GM12878 (cell line): Measurements from ENCODE around the gene FATE1. TPM values are rescaled to one million over a fixed set of nuclear protein-coding genes. Genes with fewer than 3 reads are reported as not detected.

Experiments
- ATAC-seq: fragments of 200-7000 bp; cut with Tn5 transposase; 3 replicates; pipeline ENCODE4 v1.9.1; 2020; ENCODE audit warnings: mild to moderate bottlenecking, moderate library complexity
- BruUV-seq: library from RNA; stranded (reverse); fragments of 400-500 nt; replicated peaks from 2 replicates; lab custom pipeline; 2021; lab: Mats Ljungman, UMichigan
- CTCF ChIA-PET: fragments of 300-600 bp; sonication (Branson Sonifier 250); formaldehyde crosslinking; extraction: SDS; loops from one replicate; lab custom pipeline; 2021; ENCODE audit warnings: inconsistent platforms; lab: Yijun Ruan, JAX
- POLR2A ChIA-PET: fragments of 350-600 bp; formaldehyde crosslinking; extraction: SDS; loops from one replicate; lab custom pipeline; 2021; ENCODE audit warnings: inconsistent platforms; lab: Charles Lee
- RAD21 ChIA-PET: fragments of 300-600 bp; sonication (Branson Sonifier 250); formaldehyde crosslinking; loops from one replicate; lab custom pipeline; 2023; ENCODE audit warnings: antibody characterized with exemption; ENCODE audit not compliant: unreplicated experiment; lab: Charles Lee
- SMC1A ChIA-PET: fragments of 300-600 bp; sonication (Branson Sonifier 250); formaldehyde crosslinking; loops from one replicate; lab custom pipeline; 2023; ENCODE audit not compliant: unreplicated experiment, uncharacterized antibody; lab: Charles Lee
- DNase-seq: peaks from one replicate; pipeline ENCODE4 v3.0.0-alpha.2; 2011; ENCODE audit warnings: low read depth, low spot score
- FAIRE-seq: peaks from 3 replicates; lab custom pipeline; 2011; peaks lifted over from hg19 to GRCh38; lab: Jason Lieb, UNC
- H2AFZ ChIP-seq: 2 replicates; pipeline ENCODE4 v1.6.0; 2011; ENCODE audit warnings: low read depth, low read length, control low read depth; ENCODE audit not compliant: control insufficient read depth
- H3K27ac ChIP-seq: 2 replicates; pipeline ENCODE4 v1.5.1; 2011; ENCODE audit warnings: control low read depth; ENCODE audit not compliant: control insufficient read depth, insufficient read depth
- H3K27me3 ChIP-seq, 2 experiments: replicated peaks in 1 of 2; 2 replicates each; pipeline versions ENCODE4 v1.6.0 to v1.6.1; 2011; ENCODE audit warnings: low read length in 1 of 2; ENCODE audit not compliant: control insufficient read depth in 2 of 2, insufficient read depth in 2 of 2
- H3K36me3 ChIP-seq, 2 experiments: 2 replicates each; pipeline ENCODE4 v1.5.1; 2011; ENCODE audit warnings: low read length in 1 of 2; ENCODE audit not compliant: control insufficient read depth in 2 of 2, insufficient read depth in 2 of 2
- H3K4me1 ChIP-seq: 2 replicates; pipeline ENCODE4 v1.6.1; 2011; ENCODE audit warnings: mild to moderate bottlenecking, low read length, moderate library complexity, mixed read lengths; ENCODE audit not compliant: control insufficient read depth, insufficient read depth
- H3K4me2 ChIP-seq: 2 replicates; pipeline ENCODE4 v1.6.0; 2011; ENCODE audit warnings: control low read depth; ENCODE audit not compliant: control insufficient read depth, insufficient read depth
- H3K4me3 ChIP-seq: fragments of 200-600 bp; sonication (generic); 2 replicates; pipeline ENCODE4 v1.5.1; 2016
- H3K79me2 ChIP-seq: 2 replicates; pipeline ENCODE4 v1.6.0; 2011; ENCODE audit warnings: low read length; ENCODE audit not compliant: control insufficient read depth, insufficient read depth
- H3K9ac ChIP-seq: 2 replicates; pipeline ENCODE4 v1.8.0; 2011; ENCODE audit warnings: low read length, control low read depth, mixed read lengths; ENCODE audit not compliant: control insufficient read depth, insufficient read depth
- H3K9me3 ChIP-seq: replicated peaks from 3 replicates; pipeline ENCODE4 v1.5.1; 2011; ENCODE audit warnings: mild to moderate bottlenecking, low read length; ENCODE audit not compliant: control insufficient read depth, insufficient read depth
- H4K20me1 ChIP-seq: 2 replicates; pipeline ENCODE4 v1.6.0; 2011; ENCODE audit not compliant: control insufficient read depth, insufficient read depth
- IKZF1 ChIP-seq: fragments of 450-650 bp; conservative IDR thresholded peaks from 2 replicates; pipeline ENCODE4 v1.6.1; 2017; ENCODE audit warnings: antibody characterized with exemption, mild to moderate bottlenecking
- MEF2B ChIP-seq: fragments of 450-650 bp; IDR thresholded peaks from 2 replicates; pipeline ENCODE4 v1.6.1; 2018; ENCODE audit warnings: mild to moderate bottlenecking, moderate library complexity; ENCODE audit not compliant: partially characterized antibody, poor library complexity, severe bottlenecking
- RBBP5 ChIP-seq: fragments of 200-600 bp; sonication (generic); conservative IDR thresholded peaks from 2 replicates; pipeline ENCODE4 v1.6.1; 2016
- RFX5 ChIP-seq: IDR thresholded peaks from 2 replicates; pipeline ENCODE4 v1.6.1; 2011; ENCODE audit warnings: low read depth, low read length, improper control_type of control experiment
- STAT1 ChIP-seq: fragments of 450-650 bp; conservative IDR thresholded peaks from 2 replicates; pipeline ENCODE4 v1.6.1; 2014; ENCODE audit warnings: antibody characterized with exemption, mild to moderate bottlenecking
- WRNIP1 ChIP-seq: IDR thresholded peaks from 2 replicates; pipeline ENCODE4 v1.6.1; 2011; ENCODE audit warnings: low read depth, low read length, improper control_type of control experiment, borderline replicate concordance
- ZNF384 ChIP-seq: IDR thresholded peaks from 2 replicates; pipeline ENCODE4 v1.6.1; 2012; ENCODE audit warnings: low read depth, mild to moderate bottlenecking, low read length, improper control_type of control experiment, borderline replicate concordance
- WGBS: methylation state at CpG from one replicate; pipeline ENCODE4 v1.1.6; 2016; ENCODE audit warnings: low lambda C conversion rate; ENCODE audit not compliant: insufficient replicate concordance, insufficient coverage; ENCODE audit errors: missing lambda C conversion rate; 5-methylcytosine and 5-hydroxymethylcytosine counted together
- in situ Hi-C: fragments of 300-500 bp; cut with MboI; formaldehyde crosslinking; loops from 9 replicates; pipeline ENCODE4 v1.14.3; 2018; ENCODE audit warnings: mixed read lengths
- intact Hi-C: fragments of 100-400 bp; cut with micrococcal nuclease; formaldehyde crosslinking; loops from one replicate; pipeline ENCODE4 v1.14.2; 2022; ENCODE audit not compliant: unreplicated experiment
- polyA plus RNA-seq, 11 experiments: library from polyadenylated mRNA; depleted of rRNA in 4 of 11; unstranded in 6 of 11; stranded (reverse) in 5 of 11; fragments of >200 nt; fragmentation: Nextera tagmentation in 4 of 11; fragmentation: Illumina TruSeq in 1 of 11; extraction: Ambion mirVana in 4 of 11; extraction: Trizol in 1 of 11; gene quantifications; 1 replicate in 1 of 11; 2 replicates in 10 of 11; pipeline versions ENCODE4 v1.2.1 to v1.2.3, GENCODE V29; 2011 to 2016; ENCODE audit warnings: inconsistent platforms in 2 of 11, missing spikeins in 2 of 11, low read depth in 1 of 11
- total RNA-seq, 4 experiments: library from RNA; depleted of rRNA in 3 of 4; stranded (reverse); fragments of >200 nt in 3 of 4; fragmentation: Illumina TruSeq in 1 of 4; extraction: Trizol in 1 of 4; gene quantifications; 2 replicates each; pipeline versions ENCODE4 v1.2.1 to v1.2.3, GENCODE V29; 2013 to 2021
- TF ChIP-seq, protein P1 (sequence below), 3 experiments: IDR thresholded peaks in 2 of 3; conservative IDR thresholded peaks in 1 of 3; 2 replicates each; pipeline ENCODE4 v1.5.1; 2011; ENCODE audit warnings: low read depth in 3 of 3, low read length in 3 of 3, mild to moderate bottlenecking in 3 of 3, control low read depth in 2 of 3, moderate library complexity in 2 of 3, inconsistent platforms in 1 of 3, mixed read lengths in 1 of 3; ENCODE audit not compliant: control insufficient read depth in 2 of 3, insufficient read depth in 1 of 3; ENCODE audit errors: extremely low read depth in 1 of 3
- TF ChIP-seq, protein P2 (sequence below): IDR thresholded peaks from 2 replicates; pipeline ENCODE4 v1.6.1; 2012; ENCODE audit warnings: low read depth, low read length, improper control_type of control experiment

The FATE1 gene
- total and polyA plus RNA-seq, 10 of the 15 experiments (the other 5 are each of a cell fraction or from before 2014, with no cell fraction given): 0.26 to 0.28 TPM; not detected in 8

DNA sequence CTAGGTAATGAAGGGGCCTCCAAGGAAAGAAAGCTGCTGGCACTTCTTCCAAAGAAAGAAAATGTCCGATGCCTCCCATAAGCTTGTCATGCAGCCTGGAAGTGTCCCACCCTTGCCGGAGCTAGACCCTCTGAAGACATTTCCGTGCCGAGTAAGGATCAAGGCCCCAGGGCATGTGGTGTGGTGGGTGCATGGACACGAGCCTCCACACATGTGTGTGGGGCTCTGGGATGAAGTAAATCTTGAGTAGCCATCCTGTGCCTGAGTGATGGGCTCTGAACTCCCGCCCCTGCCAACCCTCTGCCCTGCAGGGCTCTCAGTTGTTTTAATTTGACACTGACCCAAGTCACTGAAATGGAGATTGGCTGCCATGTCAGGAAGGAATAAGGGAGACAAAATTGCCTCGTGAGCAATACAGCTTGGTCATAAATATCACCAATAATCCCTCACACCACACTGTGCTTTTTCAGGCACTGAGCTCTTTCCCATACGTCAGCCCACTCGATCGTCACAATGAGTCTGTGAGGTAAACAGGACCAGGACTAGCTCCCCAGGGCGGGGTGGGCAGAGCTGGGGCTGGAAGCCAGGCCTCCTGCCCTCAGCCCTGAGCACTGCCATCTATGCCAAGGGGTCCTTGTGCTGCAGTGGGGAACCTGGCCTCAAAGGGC, 43.3 kb downstream of the FATE1 start:
- H3K4me1 ChIP-seq: no peaks in the 10 kb centered on the region
- H4K20me1 ChIP-seq: no peaks in the 10 kb centered on the region
- H3K4me3 ChIP-seq: no peak overlapping the region
- no peak overlapping the region for H3K27ac ChIP-seq
- H3K27me3 ChIP-seq: no peaks in the 10 kb centered on the region
- SMC1A ChIA-PET: no interaction called here
- no peak for FAIRE-seq
- no peaks in the 10 kb centered on the region for H3K79me2 ChIP-seq
- intact Hi-C loops: loop anchor here (10.0 kb wide), 1 partner anchor 1166 kb away; no protein-coding TSS in a partner anchor
- TF ChIP-seq IKZF1 (no peak), RFX5 (no peak), MEF2B (no peak), STAT1 (no peak), RBBP5 (no peak), WRNIP1 (no peak), ZNF384 (no peak)
- TF ChIP-seq, protein P1, sequence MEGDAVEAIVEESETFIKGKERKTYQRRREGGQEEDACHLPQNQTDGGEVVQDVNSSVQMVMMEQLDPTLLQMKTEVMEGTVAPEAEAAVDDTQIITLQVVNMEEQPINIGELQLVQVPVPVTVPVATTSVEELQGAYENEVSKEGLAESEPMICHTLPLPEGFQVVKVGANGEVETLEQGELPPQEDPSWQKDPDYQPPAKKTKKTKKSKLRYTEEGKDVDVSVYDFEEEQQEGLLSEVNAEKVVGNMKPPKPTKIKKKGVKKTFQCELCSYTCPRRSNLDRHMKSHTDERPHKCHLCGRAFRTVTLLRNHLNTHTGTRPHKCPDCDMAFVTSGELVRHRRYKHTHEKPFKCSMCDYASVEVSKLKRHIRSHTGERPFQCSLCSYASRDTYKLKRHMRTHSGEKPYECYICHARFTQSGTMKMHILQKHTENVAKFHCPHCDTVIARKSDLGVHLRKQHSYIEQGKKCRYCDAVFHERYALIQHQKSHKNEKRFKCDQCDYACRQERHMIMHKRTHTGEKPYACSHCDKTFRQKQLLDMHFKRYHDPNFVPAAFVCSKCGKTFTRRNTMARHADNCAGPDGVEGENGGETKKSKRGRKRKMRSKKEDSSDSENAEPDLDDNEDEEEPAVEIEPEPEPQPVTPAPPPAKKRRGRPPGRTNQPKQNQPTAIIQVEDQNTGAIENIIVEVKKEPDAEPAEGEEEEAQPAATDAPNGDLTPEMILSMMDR (IDR thresholded peaks at IDR 0.05 in 2 of 3, conservative IDR thresholded peaks at IDR 0.05 in 1 of 3; ENCODE audit: control insufficient read depth in 2 of 3, extremely low read depth in 1 of 3, insufficient read depth in 1 of 3, low read depth in 3 of 3, low read length in 3 of 3): no peak
- TF ChIP-seq, protein P2, sequence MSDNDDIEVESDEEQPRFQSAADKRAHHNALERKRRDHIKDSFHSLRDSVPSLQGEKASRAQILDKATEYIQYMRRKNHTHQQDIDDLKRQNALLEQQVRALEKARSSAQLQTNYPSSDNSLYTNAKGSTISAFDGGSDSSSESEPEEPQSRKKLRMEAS: no peak
- TF ChIP-seq, all 136 proteins: peak for 0
- ChIA-PET RAD21 (no interaction called here), CTCF (no interaction called here), POLR2A (no interaction called here)
- no peak overlapping the region for H3K4me2 ChIP-seq
- no TSS peak for BruUV-seq
- 6% methylated on average over 11 of the region's 11 CpGs for WGBS
- H3K9ac ChIP-seq: no peak overlapping the region
- H3K9me3 ChIP-seq: no peaks in the 10 kb centered on the region
- in situ Hi-C loops: loop anchor here (5.0 to 10.0 kb wide), 2 partner anchors 1058 to 1166 kb away; no protein-coding TSS in a partner anchor
- H2AFZ ChIP-seq: no peak overlapping the region
- DNase-seq (no peak), ATAC-seq (no peak)
- no peaks in the 10 kb centered on the region for H3K36me3 ChIP-seq
